Measurements from ENCODE around the gene D2HGDH.
"Not testable (repeated sequence)": the region's sequence is repeated elsewhere in the genome, so short reads cannot be mapped to it uniquely, and the experiment has no call there.

The D2HGDH gene

GRCh38 chr2:241741016-241741415 lies 6.6 kb downstream of the D2HGDH start:
- DNase-seq (ENCODE audit: low read depth), result no peak
- Histone ChIP-seq H3K4me1 (ENCODE audit: control insufficient read depth, insufficient read depth, low read length) (peaks cover 9% of the 10 kb centered on the region), H3K9me3 (ENCODE audit: control insufficient read depth, low read length) (no peaks in the 10 kb centered on the region), H3K4me3 (ENCODE audit: low read length) (no peak overlapping the region), H3K9ac (ENCODE audit: low read length) (no peak overlapping the region), H3K27me3 (replicated peaks; ENCODE audit: control insufficient read depth, insufficient read depth, low read length) (no peaks in the 10 kb centered on the region), H3K36me3 (ENCODE audit: control insufficient read depth, insufficient read depth, low read length, severe bottlenecking) (peaks cover 24% of the 10 kb centered on the region)

GRCh38 chr2:241742320-241742939 lies 8.0 kb downstream of the D2HGDH start:
- no peak for DNase-seq (ENCODE audit: low read depth)
- peaks cover 31% of the 10 kb centered on the region for H3K36me3 ChIP-seq (ENCODE audit: control insufficient read depth, insufficient read depth, low read length, severe bottlenecking)
- H3K27me3 ChIP-seq (replicated peaks; ENCODE audit: control insufficient read depth, insufficient read depth, low read length), result no peaks in the 10 kb centered on the region
- H3K4me1 ChIP-seq (ENCODE audit: control insufficient read depth, insufficient read depth, low read length), result peaks cover 8% of the 10 kb centered on the region
- no peak overlapping the region for H3K9ac ChIP-seq (ENCODE audit: low read length)
- H3K4me3 ChIP-seq (ENCODE audit: low read length), result no peak overlapping the region
- H3K9me3 ChIP-seq (ENCODE audit: control insufficient read depth, low read length), result no peaks in the 10 kb centered on the region

- peaks cover 31% of the 10 kb centered on the region for H3K36me3 ChIP-seq (ENCODE audit: control insufficient read depth, insufficient read depth, low read length, severe bottlenecking)
- H3K9ac ChIP-seq (ENCODE audit: low read length); H3K4me1 ChIP-seq (ENCODE audit: control insufficient read depth, insufficient read depth, low read length); H3K4me3 ChIP-seq (ENCODE audit: low read length); DNase-seq (ENCODE audit: low read depth); H3K9me3 ChIP-seq (ENCODE audit: control insufficient read depth, low read length); H3K27me3 ChIP-seq (replicated peaks; ENCODE audit: control insufficient read depth, insufficient read depth, low read length): not testable (repeated sequence)
Measured at GRCh38 chr2:241743008-241743407, 8.6 kb downstream of the D2HGDH start.

GRCh38 chr2:241743620-241744019 lies 9.2 kb downstream of the D2HGDH start:
- peaks cover 31% of the 10 kb centered on the region for H3K36me3 ChIP-seq (ENCODE audit: control insufficient read depth, insufficient read depth, low read length, severe bottlenecking)
- no peaks in the 10 kb centered on the region for H3K27me3 ChIP-seq (replicated peaks; ENCODE audit: control insufficient read depth, insufficient read depth, low read length)
- DNase-seq (ENCODE audit: low read depth), result no peak
- H3K9ac ChIP-seq (ENCODE audit: low read length), result no peak overlapping the region
- no peak overlapping the region for H3K4me3 ChIP-seq (ENCODE audit: low read length)
- H3K4me1 ChIP-seq (ENCODE audit: control insufficient read depth, insufficient read depth, low read length), result peaks cover 3% of the 10 kb centered on the region
- H3K9me3 ChIP-seq (ENCODE audit: control insufficient read depth, low read length), result no peaks in the 10 kb centered on the region

- no peak overlapping the region for H3K4me3 ChIP-seq (ENCODE audit: low read length)
- H3K9ac ChIP-seq (ENCODE audit: low read length), result no peak overlapping the region
Measured at GRCh38 chr2:241744028-241744754, 9.8 kb downstream of the D2HGDH start.

GRCh38 chr2:241745276-241745675 lies 10.8 kb downstream of the D2HGDH start:
- Histone ChIP-seq H3K36me3 (ENCODE audit: control insufficient read depth, insufficient read depth, low read length, severe bottlenecking) (peaks cover 46% of the 10 kb centered on the region), H3K27me3 (replicated peaks; ENCODE audit: control insufficient read depth, insufficient read depth, low read length) (no peaks in the 10 kb centered on the region), H3K9ac (ENCODE audit: low read length) (no peak overlapping the region), H3K4me3 (ENCODE audit: low read length) (no peak overlapping the region), H3K4me1 (ENCODE audit: control insufficient read depth, insufficient read depth, low read length) (peaks cover 3% of the 10 kb centered on the region), H3K9me3 (ENCODE audit: control insufficient read depth, low read length) (no peaks in the 10 kb centered on the region)
- no peak for DNase-seq (ENCODE audit: low read depth)

More at GRCh38 chr2:241744028-241744754, 9.8 kb downstream of the D2HGDH start:
- Histone ChIP-seq H3K27me3 (replicated peaks; ENCODE audit: control insufficient read depth, insufficient read depth, low read length) (no peaks in the 10 kb centered on the region), H3K4me1 (ENCODE audit: control insufficient read depth, insufficient read depth, low read length) (peaks cover 3% of the 10 kb centered on the region), H3K36me3 (ENCODE audit: control insufficient read depth, insufficient read depth, low read length, severe bottlenecking) (peaks cover 37% of the 10 kb centered on the region), H3K9me3 (ENCODE audit: control insufficient read depth, low read length) (no peaks in the 10 kb centered on the region)
- DNase-seq (ENCODE audit: low read depth), result no peak

- H3K4me1 ChIP-seq (ENCODE audit: control insufficient read depth, insufficient read depth, low read length), result peaks cover 3% of the 10 kb centered on the region
- H3K27me3 ChIP-seq (replicated peaks; ENCODE audit: control insufficient read depth, insufficient read depth, low read length), result no peaks in the 10 kb centered on the region
- H3K4me3 ChIP-seq (ENCODE audit: low read length), result no peak overlapping the region
- no peak for DNase-seq (ENCODE audit: low read depth)
- no peaks in the 10 kb centered on the region for H3K9me3 ChIP-seq (ENCODE audit: control insufficient read depth, low read length)
- H3K36me3 ChIP-seq (ENCODE audit: control insufficient read depth, insufficient read depth, low read length, severe bottlenecking), result peaks cover 48% of the 10 kb centered on the region
- no peak overlapping the region for H3K9ac ChIP-seq (ENCODE audit: low read length)
Measured at GRCh38 chr2:241746084-241746483, 11.7 kb downstream of the D2HGDH start.

GRCh38 chr2:241748468-241749256 lies 14.2 kb downstream of the D2HGDH start:
- Histone ChIP-seq H3K9me3 (ENCODE audit: control insufficient read depth, low read length) (no peaks in the 10 kb centered on the region), H3K36me3 (ENCODE audit: control insufficient read depth, insufficient read depth, low read length, severe bottlenecking) (peaks cover 66% of the 10 kb centered on the region), H3K27me3 (replicated peaks; ENCODE audit: control insufficient read depth, insufficient read depth, low read length) (no peaks in the 10 kb centered on the region)

GRCh38 chr2:241750076-241750840 lies 15.8 kb downstream of the D2HGDH start:
- Histone ChIP-seq H3K4me1 (ENCODE audit: control insufficient read depth, insufficient read depth, low read length) (no peaks in the 10 kb centered on the region), H3K36me3 (ENCODE audit: control insufficient read depth, insufficient read depth, low read length, severe bottlenecking) (peaks cover 62% of the 10 kb centered on the region), H3K4me3 (ENCODE audit: low read length) (no peak overlapping the region), H3K9ac (ENCODE audit: low read length) (no peak overlapping the region), H3K27me3 (replicated peaks; ENCODE audit: control insufficient read depth, insufficient read depth, low read length) (no peaks in the 10 kb centered on the region), H3K9me3 (ENCODE audit: control insufficient read depth, low read length) (no peaks in the 10 kb centered on the region)
- DNase-seq (ENCODE audit: low read depth), result no peak

More at GRCh38 chr2:241748468-241749256, 14.2 kb downstream of the D2HGDH start:
- H3K4me3 ChIP-seq (ENCODE audit: low read length), result no peak overlapping the region
- DNase-seq (ENCODE audit: low read depth), result no peak
- H3K9ac ChIP-seq (ENCODE audit: low read length), result no peak overlapping the region
- H3K4me1 ChIP-seq (ENCODE audit: control insufficient read depth, insufficient read depth, low read length), result peaks cover 3% of the 10 kb centered on the region

- H3K4me3 ChIP-seq (ENCODE audit: low read length), result no peak overlapping the region
- H3K36me3 ChIP-seq (ENCODE audit: control insufficient read depth, insufficient read depth, low read length, severe bottlenecking), result peaks cover 62% of the 10 kb centered on the region
- no peak overlapping the region for H3K9ac ChIP-seq (ENCODE audit: low read length)
- no peaks in the 10 kb centered on the region for H3K9me3 ChIP-seq (ENCODE audit: control insufficient read depth, low read length)
- DNase-seq (ENCODE audit: low read depth), result no peak
- H3K27me3 ChIP-seq (replicated peaks; ENCODE audit: control insufficient read depth, insufficient read depth, low read length), result no peaks in the 10 kb centered on the region
- H3K4me1 ChIP-seq (ENCODE audit: control insufficient read depth, insufficient read depth, low read length), result no peaks in the 10 kb centered on the region
Measured at GRCh38 chr2:241751152-241751551, 16.7 kb downstream of the D2HGDH start.

- peaks cover 66% of the 10 kb centered on the region for H3K36me3 ChIP-seq (ENCODE audit: control insufficient read depth, insufficient read depth, low read length, severe bottlenecking)
- no peaks in the 10 kb centered on the region for H3K27me3 ChIP-seq (replicated peaks; ENCODE audit: control insufficient read depth, insufficient read depth, low read length)
- H3K4me1 ChIP-seq (ENCODE audit: control insufficient read depth, insufficient read depth, low read length), result no peaks in the 10 kb centered on the region
- H3K9ac ChIP-seq (ENCODE audit: low read length), result no peak overlapping the region
- H3K9me3 ChIP-seq (ENCODE audit: control insufficient read depth, low read length), result no peaks in the 10 kb centered on the region
- H3K4me3 ChIP-seq (ENCODE audit: low read length), result no peak overlapping the region
- no peak for DNase-seq (ENCODE audit: low read depth)
Measured at GRCh38 chr2:241751776-241752175, 17.3 kb downstream of the D2HGDH start.

Measured in adipocyte (in vitro differentiated cells).